ENCODE data around the gene SYT6. TPM values are rescaled to one million over a fixed set of nuclear protein-coding genes. Genes with fewer than 3 reads are reported as not detected.

The SYT6 gene
- total RNA-seq, 1 experiment from 2014 or later, result 77.2 TPM

DNA sequence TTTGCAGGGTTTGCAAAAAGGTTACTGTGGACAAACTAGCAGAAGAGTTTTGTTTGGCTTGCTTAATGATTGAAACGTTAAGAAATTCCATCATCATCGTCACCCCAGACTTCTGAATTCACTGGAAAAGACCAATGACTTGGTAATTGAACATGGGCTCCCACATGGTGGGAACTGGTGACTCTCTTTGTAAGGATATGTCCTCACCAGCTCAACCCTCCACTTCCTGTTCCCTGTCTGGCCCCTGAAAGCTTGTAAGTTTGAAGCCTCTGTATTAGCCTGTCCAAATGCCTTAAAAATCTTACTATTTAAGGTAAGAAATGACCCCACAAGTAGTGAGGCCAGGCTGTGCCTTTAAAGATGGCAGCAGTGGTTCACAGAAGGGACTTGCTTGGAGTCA is 9.7 kb downstream of the SYT6 start:
- Histone ChIP-seq H2BK120ac (ENCODE audit: low read depth, low read length, poor library complexity, severe bottlenecking) (no peak overlapping the region), H4K5ac (ENCODE audit: insufficient read length, low read depth, low read length) (no peak overlapping the region), H2BK20ac (ENCODE audit: low read depth, low read length, poor library complexity, severe bottlenecking) (no peak overlapping the region), H3K4me2 (ENCODE audit: insufficient read depth, insufficient read length, low read length) (no peak overlapping the region), H3K14ac (ENCODE audit: insufficient read depth, low read length) (no peak overlapping the region), H3K27ac (ENCODE audit: insufficient read length, low read depth, low read length) (no peak overlapping the region), H2AK5ac (ENCODE audit: insufficient read length, low read length) (no peak overlapping the region), H4K91ac (ENCODE audit: insufficient read length, low read depth, low read length) (no peak overlapping the region), H2BK12ac (ENCODE audit: insufficient read length, low read depth, low read length) (no peak overlapping the region), H3K27me3 (ENCODE audit: insufficient read depth, low read length) (no peaks in the 10 kb centered on the region), H3T11ph (ENCODE audit: low read length) (no peak overlapping the region), H2BK15ac (ENCODE audit: low read depth, low read length) (no peak overlapping the region), H3K4me1 (ENCODE audit: insufficient read depth, low read length) (peaks cover 13% of the 10 kb centered on the region; the same call in 1 of the 2 replicates), H3K18ac (ENCODE audit: insufficient read length, low read depth, low read length) (no peak overlapping the region), H3K4ac (ENCODE audit: low read depth, low read length) (no peak overlapping the region), H3K79me1 (ENCODE audit: insufficient read depth, low read depth, low read length, poor library complexity, severe bottlenecking) (no peaks in the 10 kb centered on the region), H3K56ac (ENCODE audit: insufficient read length, low read depth, low read length) (no peak overlapping the region), H4K20me1 (ENCODE audit: control insufficient read depth, insufficient read depth, insufficient read length) (no peaks in the 10 kb centered on the region), H3K79me2 (ENCODE audit: insufficient read depth, low read length) (peaks cover 6% of the 10 kb centered on the region; the same call in 1 of the 2 replicates), H4K8ac (replicated peaks; ENCODE audit: insufficient read length, low read depth, low read length) (no peak overlapping the region), H2BK5ac (ENCODE audit: insufficient read length, low read length) (no peak overlapping the region), H3K23ac (ENCODE audit: insufficient read length, low read depth, low read length) (no peak overlapping the region), H3K23me2 (ENCODE audit: insufficient read length, low read depth, low read length, poor library complexity, severe bottlenecking) (no peaks in the 10 kb centered on the region), H3K9ac (ENCODE audit: extremely low read depth, insufficient read length, low read length) (no peak overlapping the region), H2AFZ (ENCODE audit: low read length) (no peak overlapping the region), H3K9me3 (ENCODE audit: control insufficient read depth, low read depth, low read length) (no peaks in the 10 kb centered on the region)
- TF ChIP-seq CTCF (conservative IDR thresholded peaks at IDR 0.05), result no peak
- Mint-ChIP-seq H3K36me3 (ENCODE audit: insufficient read depth in 1 of 3, low read depth in 3 of 3) (peaks cover 36 to 88% (median 70%) of the 10 kb centered on the region in 3 experiments; a peak in 6 of 7 replicates), H3K9me3 (no peaks in the 10 kb centered on the region), H3K27me3 (ENCODE audit: low read depth) (no peaks in the 10 kb centered on the region), H3K4me3 (no peak overlapping the region), H3K4me1 (peaks cover 64 to 74% of the 10 kb centered on the region in 2 experiments), H3K27ac (no peak overlapping the region)
- DNase-seq, result no peak
- WGBS (ENCODE audit: extremely low coverage, insufficient read length, low lambda C conversion rate), result no CpG with 5 or more reads among the region's 2 CpGs
